Gastrocnemius medialis (tissue), 4 donors: ENCODE data around the gene SFMBT1.

Experiments
- POLR2A ChIP-seq, 2 donors: fragments of 450-650 bp; IDR thresholded peaks; one replicate each; pipeline ENCODE4 v1.6.1; 2017; ENCODE audit warnings: antibody characterized with exemption in 2 of 2, mild to moderate bottlenecking in 2 of 2, moderate library complexity in 2 of 2
- TF ChIP-seq, protein P1 (sequence below), 5 experiments: fragments of 450-650 bp in 3 of 5; fragments of 200-600 bp in 2 of 5; sonication (generic) in 2 of 5; IDR thresholded peaks in 4 of 5; conservative IDR thresholded peaks in 1 of 5; 1 replicate in 4 of 5; 2 replicates in 1 of 5; pipeline ENCODE4 v1.5.1; 2016 to 2019; ENCODE audit warnings: antibody characterized with exemption in 5 of 5, mild to moderate bottlenecking in 3 of 5, moderate library complexity in 3 of 5

DNA sequence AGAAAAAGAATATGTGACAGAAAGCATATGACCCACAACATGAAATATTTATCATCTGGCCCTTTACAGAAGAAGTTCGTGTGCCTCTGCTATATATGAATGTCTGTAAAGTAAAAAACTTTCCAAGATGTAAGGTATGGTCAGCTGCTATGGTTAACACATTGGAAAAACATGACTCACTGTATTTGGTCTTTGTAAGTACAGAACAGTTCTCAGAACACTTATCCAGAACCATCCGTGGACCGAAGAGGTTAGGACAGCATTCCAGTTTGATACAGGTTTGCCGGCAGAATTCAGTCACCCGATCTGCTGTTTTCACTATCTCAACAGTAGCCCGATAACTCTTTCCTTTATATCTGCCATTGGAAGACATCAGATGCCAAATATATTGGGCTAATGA lies 135.1 kb downstream of the SFMBT1 start:
- no peak for TF ChIP-seq POLR2A (IDR thresholded peaks at IDR 0.05)
- TF ChIP-seq, protein P1, sequence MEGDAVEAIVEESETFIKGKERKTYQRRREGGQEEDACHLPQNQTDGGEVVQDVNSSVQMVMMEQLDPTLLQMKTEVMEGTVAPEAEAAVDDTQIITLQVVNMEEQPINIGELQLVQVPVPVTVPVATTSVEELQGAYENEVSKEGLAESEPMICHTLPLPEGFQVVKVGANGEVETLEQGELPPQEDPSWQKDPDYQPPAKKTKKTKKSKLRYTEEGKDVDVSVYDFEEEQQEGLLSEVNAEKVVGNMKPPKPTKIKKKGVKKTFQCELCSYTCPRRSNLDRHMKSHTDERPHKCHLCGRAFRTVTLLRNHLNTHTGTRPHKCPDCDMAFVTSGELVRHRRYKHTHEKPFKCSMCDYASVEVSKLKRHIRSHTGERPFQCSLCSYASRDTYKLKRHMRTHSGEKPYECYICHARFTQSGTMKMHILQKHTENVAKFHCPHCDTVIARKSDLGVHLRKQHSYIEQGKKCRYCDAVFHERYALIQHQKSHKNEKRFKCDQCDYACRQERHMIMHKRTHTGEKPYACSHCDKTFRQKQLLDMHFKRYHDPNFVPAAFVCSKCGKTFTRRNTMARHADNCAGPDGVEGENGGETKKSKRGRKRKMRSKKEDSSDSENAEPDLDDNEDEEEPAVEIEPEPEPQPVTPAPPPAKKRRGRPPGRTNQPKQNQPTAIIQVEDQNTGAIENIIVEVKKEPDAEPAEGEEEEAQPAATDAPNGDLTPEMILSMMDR (IDR thresholded peaks at IDR 0.05 in 4 of 5, conservative IDR thresholded peaks at IDR 0.05 in 1 of 5) = no peak
